ENCODE data around the gene SCMH1. TPM values are rescaled to one million over a fixed set of nuclear protein-coding genes. Genes with fewer than 3 reads are reported as not detected.

Gene SCMH1
- polyA plus RNA-seq, 1 of the 3 experiments (the other 2 are of a cell fraction) = 38.5 TPM

DNA sequence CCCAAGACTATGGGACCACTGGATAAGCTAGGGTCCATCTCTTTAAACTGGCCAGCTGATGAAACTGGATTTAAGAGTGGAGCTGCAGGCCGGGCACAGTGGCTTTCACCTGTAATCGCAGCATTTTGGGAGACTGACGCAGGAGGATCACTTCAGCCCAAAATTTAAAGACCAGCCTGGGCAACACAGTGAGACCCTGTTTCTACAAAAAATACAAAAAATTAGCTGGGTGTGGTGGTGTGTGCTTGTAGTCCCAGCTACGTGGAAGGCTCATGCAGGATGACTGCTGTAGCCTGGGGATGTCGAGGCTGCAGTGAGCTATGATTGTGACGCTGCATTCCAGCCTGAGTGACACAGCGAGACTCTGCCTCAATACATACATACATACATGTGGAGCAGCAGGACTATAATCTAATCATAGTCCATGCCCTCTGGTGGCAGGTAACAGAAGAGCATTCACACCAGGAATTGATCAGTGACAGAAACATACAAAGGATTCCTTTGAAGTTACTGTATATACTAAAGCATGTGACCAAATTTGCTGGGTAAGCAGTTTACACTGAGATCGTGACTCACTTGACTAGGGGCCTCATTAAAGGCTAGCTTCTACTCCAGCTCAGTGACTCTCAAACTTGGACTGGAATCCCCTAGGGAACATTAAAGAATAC is 119.1 kb downstream of the SCMH1 start (continued):
- TF ChIP-seq ZBTB33 (IDR thresholded peaks at IDR 0.05; ENCODE audit: borderline replicate concordance, low read depth) = no peak
- no peak for TF ChIP-seq FOXM1 (IDR thresholded peaks at IDR 0.05; ENCODE audit: low read depth)
- TF ChIP-seq PBX3 (IDR thresholded peaks at IDR 0.05) = no peak
- TF ChIP-seq YY1 (IDR thresholded peaks at IDR 0.05; ENCODE audit: low read depth) = no peak
- TF ChIP-seq MAX (IDR thresholded peaks at IDR 0.05; ENCODE audit: low read depth) = 0 out of 2 replicates have a peak, but pooled peaks have one; percentile 27
- TF ChIP-seq SMC3 (IDR thresholded peaks at IDR 0.05; ENCODE audit: low read depth, low read length) = peak; percentile 39; the same call in 1 of the 2 replicates

- Histone ChIP-seq H3F3A (replicated peaks; ENCODE audit: insufficient read depth) (no peaks in the 10 kb centered on the region), H3K9me2 (no peaks in the 10 kb centered on the region), H3K27me3 (ENCODE audit: insufficient read depth) (no peaks in the 10 kb centered on the region), H3K4me1 (ENCODE audit: control insufficient read depth in 1 of 2, insufficient read depth in 2 of 2, low read depth in 1 of 2, low read length in 1 of 2) (peaks cover 0 to 4% of the 10 kb centered on the region in 2 experiments; a peak in 1 of 4 replicates), H3K4me3 (ENCODE audit: low read depth in 2 of 2, low read length in 1 of 2) (no peak overlapping the region), H3K27ac (ENCODE audit: low read depth in 2 of 2, low read length in 1 of 2) (no peak overlapping the region), H3K4me2 (no peak overlapping the region), H3K36me3 (replicated peaks in 1 of 2; ENCODE audit: control insufficient read depth in 1 of 2, insufficient read depth in 2 of 2, low read length in 1 of 2) (peaks cover 7 to 8% of the 10 kb centered on the region in 2 experiments), H3K79me2 (ENCODE audit: insufficient read depth) (no peaks in the 10 kb centered on the region), H3K9me3 (no peaks in the 10 kb centered on the region), H4K20me1 (ENCODE audit: insufficient read depth) (no peaks in the 10 kb centered on the region), H2AFZ (ENCODE audit: low read depth) (no peak overlapping the region), H3K9ac (no peak overlapping the region)
- POLR2A ChIA-PET = no interaction called here
- CTCF ChIA-PET = no interaction called here
- no peak for TF ChIP-seq YY1 (IDR thresholded peaks at IDR 0.05; ENCODE audit: low read depth)
- TF ChIP-seq JUND (IDR thresholded peaks at IDR 0.05) = no peak
- no peak for TF ChIP-seq SMC3 (IDR thresholded peaks at IDR 0.05; ENCODE audit: low read depth, low read length)
- TF ChIP-seq, protein P1, sequence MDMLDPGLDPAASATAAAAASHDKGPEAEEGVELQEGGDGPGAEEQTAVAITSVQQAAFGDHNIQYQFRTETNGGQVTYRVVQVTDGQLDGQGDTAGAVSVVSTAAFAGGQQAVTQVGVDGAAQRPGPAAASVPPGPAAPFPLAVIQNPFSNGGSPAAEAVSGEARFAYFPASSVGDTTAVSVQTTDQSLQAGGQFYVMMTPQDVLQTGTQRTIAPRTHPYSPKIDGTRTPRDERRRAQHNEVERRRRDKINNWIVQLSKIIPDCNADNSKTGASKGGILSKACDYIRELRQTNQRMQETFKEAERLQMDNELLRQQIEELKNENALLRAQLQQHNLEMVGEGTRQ (IDR thresholded peaks at IDR 0.05; ENCODE audit: borderline replicate concordance, low read depth, low read length) = no peak
- TF ChIP-seq PBX3 (IDR thresholded peaks at IDR 0.05) = no peak
- no peak for TF ChIP-seq RCOR1 (IDR thresholded peaks at IDR 0.05; ENCODE audit: low read length)
- no peak for TF ChIP-seq MXI1 (IDR thresholded peaks at IDR 0.05; ENCODE audit: low read depth, low read length)
- TF ChIP-seq, protein P2, sequence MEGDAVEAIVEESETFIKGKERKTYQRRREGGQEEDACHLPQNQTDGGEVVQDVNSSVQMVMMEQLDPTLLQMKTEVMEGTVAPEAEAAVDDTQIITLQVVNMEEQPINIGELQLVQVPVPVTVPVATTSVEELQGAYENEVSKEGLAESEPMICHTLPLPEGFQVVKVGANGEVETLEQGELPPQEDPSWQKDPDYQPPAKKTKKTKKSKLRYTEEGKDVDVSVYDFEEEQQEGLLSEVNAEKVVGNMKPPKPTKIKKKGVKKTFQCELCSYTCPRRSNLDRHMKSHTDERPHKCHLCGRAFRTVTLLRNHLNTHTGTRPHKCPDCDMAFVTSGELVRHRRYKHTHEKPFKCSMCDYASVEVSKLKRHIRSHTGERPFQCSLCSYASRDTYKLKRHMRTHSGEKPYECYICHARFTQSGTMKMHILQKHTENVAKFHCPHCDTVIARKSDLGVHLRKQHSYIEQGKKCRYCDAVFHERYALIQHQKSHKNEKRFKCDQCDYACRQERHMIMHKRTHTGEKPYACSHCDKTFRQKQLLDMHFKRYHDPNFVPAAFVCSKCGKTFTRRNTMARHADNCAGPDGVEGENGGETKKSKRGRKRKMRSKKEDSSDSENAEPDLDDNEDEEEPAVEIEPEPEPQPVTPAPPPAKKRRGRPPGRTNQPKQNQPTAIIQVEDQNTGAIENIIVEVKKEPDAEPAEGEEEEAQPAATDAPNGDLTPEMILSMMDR (IDR thresholded peaks at IDR 0.05) = no peak
- no peak for TF ChIP-seq RXRA (IDR thresholded peaks at IDR 0.05; ENCODE audit: borderline replicate concordance, low read depth)
- TF ChIP-seq, protein P3, sequence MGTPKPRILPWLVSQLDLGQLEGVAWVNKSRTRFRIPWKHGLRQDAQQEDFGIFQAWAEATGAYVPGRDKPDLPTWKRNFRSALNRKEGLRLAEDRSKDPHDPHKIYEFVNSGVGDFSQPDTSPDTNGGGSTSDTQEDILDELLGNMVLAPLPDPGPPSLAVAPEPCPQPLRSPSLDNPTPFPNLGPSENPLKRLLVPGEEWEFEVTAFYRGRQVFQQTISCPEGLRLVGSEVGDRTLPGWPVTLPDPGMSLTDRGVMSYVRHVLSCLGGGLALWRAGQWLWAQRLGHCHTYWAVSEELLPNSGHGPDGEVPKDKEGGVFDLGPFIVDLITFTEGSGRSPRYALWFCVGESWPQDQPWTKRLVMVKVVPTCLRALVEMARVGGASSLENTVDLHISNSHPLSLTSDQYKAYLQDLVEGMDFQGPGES (IDR thresholded peaks at IDR 0.05; ENCODE audit: low read depth, low read length) = no peak
- no peak for TF ChIP-seq ELF1 (IDR thresholded peaks at IDR 0.05)
- no peak for TF ChIP-seq TAF1 (IDR thresholded peaks at IDR 0.05; ENCODE audit: borderline replicate concordance, low read depth, low read length)
- TF ChIP-seq RFX5 (IDR thresholded peaks at IDR 0.05; ENCODE audit: low read length) = no peak
- no peak for TF ChIP-seq MEF2A (IDR thresholded peaks at IDR 0.05; ENCODE audit: borderline replicate concordance, low read depth)
- TF ChIP-seq RAD21 (IDR thresholded peaks at IDR 0.05; ENCODE audit: low read length) = no peak
- DNase-seq = no peak
Measured at GRCh38 chr1:41122148-41122547, 120.0 kb downstream of the SCMH1 start.

All from SK-N-SH (cell line).